ENCODE measurements around the gene MTAP. TPM values are rescaled to one million over a fixed set of nuclear protein-coding genes. Genes with fewer than 3 reads are reported as not detected.

Gene MTAP
- total and polyA plus RNA-seq, 7 donors = 4.3 to 16.6 (median 14.8) TPM

GRCh38 chr9:21811914-21812313, 9.5 kb downstream of the MTAP start:
- H3K27ac ChIP-seq = no peak overlapping the region
- H3K27me3 ChIP-seq (ENCODE audit: insufficient read depth in 3 of 3, low read length in 2 of 3) = no peaks in the 10 kb centered on the region
- no peak overlapping the region for H3K4me3 ChIP-seq
- intact Hi-C loops (cut with DNase I) = loop anchor here (2.0 to 10.0 kb wide), 7 partner anchors 195 to 640 kb away; partner anchors contain the start of gene CDKN2B (in 1 of the 2)
- H3K9me3 ChIP-seq = no peaks in the 10 kb centered on the region
- DNase-seq = no peak
- WGBS, 3 donors = 85 to 88% (median 86%) methylated on average over 3 of the region's 3 CpGs
- TF ChIP-seq CTCF (IDR thresholded peaks at IDR 0.05) = no peak
- no peak for ATAC-seq
- H3K36me3 ChIP-seq (ENCODE audit: insufficient read depth in 1 of 2, low read depth in 1 of 2) = peaks cover 0 to 29% of the 10 kb centered on the region in 2 donors
- no peaks in the 10 kb centered on the region for H3K4me1 ChIP-seq

GRCh38 chr9:21812415-21812814, 10.0 kb downstream of the MTAP start:
- DNase-seq = no peak
- ATAC-seq = peak in 2 of 4 donors; percentile 3 to 30
- Histone ChIP-seq H3K36me3 (ENCODE audit: insufficient read depth in 1 of 2, low read depth in 1 of 2) (peaks cover 0 to 34% of the 10 kb centered on the region in 2 donors), H3K27me3 (ENCODE audit: insufficient read depth in 3 of 3, low read length in 2 of 3) (no peaks in the 10 kb centered on the region), H3K9me3 (no peaks in the 10 kb centered on the region), H3K27ac (no peak overlapping the region), H3K4me3 (no peak overlapping the region), H3K4me1 (no peaks in the 10 kb centered on the region)
- TF ChIP-seq CTCF (IDR thresholded peaks at IDR 0.05) = no peak
- 58 to 64% (median 62%) methylated on average over 2 of the region's 2 CpGs for WGBS, 3 donors
- intact Hi-C loops (cut with DNase I) = loop anchor here (2.0 to 10.0 kb wide), 7 partner anchors 195 to 640 kb away; partner anchors contain the start of gene CDKN2B (in 1 of the 2)

- Histone ChIP-seq H3K27ac (no peak overlapping the region), H3K9me3 (no peaks in the 10 kb centered on the region), H3K27me3 (ENCODE audit: insufficient read depth in 3 of 3, low read length in 2 of 3) (no peaks in the 10 kb centered on the region), H3K4me1 (no peaks in the 10 kb centered on the region), H3K4me3 (no peak overlapping the region), H3K36me3 (ENCODE audit: insufficient read depth in 1 of 2, low read depth in 1 of 2) (peaks cover 0 to 41% of the 10 kb centered on the region in 2 donors)
- intact Hi-C loops (cut with DNase I) = loop anchor here (2.0 to 10.0 kb wide), 7 partner anchors 194 to 639 kb away; partner anchors contain the start of gene CDKN2B (in 1 of the 2)
- WGBS, 3 donors = 57 to 77% (median 61%) methylated on average over 5 of the region's 5 CpGs
- DNase-seq (peak; percentile 65 to 80), ATAC-seq (peak; percentile 84 to 92 (median 85))
- TF ChIP-seq CTCF (IDR thresholded peaks at IDR 0.05) = peak; percentile 90
Measured at GRCh38 chr9:21812946-21813568, 10.6 kb downstream of the MTAP start.

GRCh38 chr9:21813575-21814473, 11.4 kb downstream of the MTAP start:
- intact Hi-C loops (cut with DNase I) = loop anchor here (1.0 to 10.0 kb wide), 8 partner anchors 193 to 638 kb away; partner anchors contain the start of gene CDKN2B (in 1 of the 2)
- Histone ChIP-seq H3K4me1 (no peaks in the 10 kb centered on the region), H3K36me3 (ENCODE audit: insufficient read depth in 1 of 2, low read depth in 1 of 2) (peaks cover 3 to 48% of the 10 kb centered on the region in 2 donors), H3K9me3 (no peaks in the 10 kb centered on the region), H3K27ac (no peak overlapping the region), H3K4me3 (no peak overlapping the region), H3K27me3 (ENCODE audit: insufficient read depth in 3 of 3, low read length in 2 of 3) (no peaks in the 10 kb centered on the region)
- WGBS, 3 donors = 48 to 61% (median 51%) methylated on average over 8 of the region's 8 CpGs
- peak; percentile 23 to 57 for DNase-seq
- TF ChIP-seq CTCF (IDR thresholded peaks at IDR 0.05) = peak; percentile 86
- peak; percentile 62 to 89 (median 74) for ATAC-seq
